Mammary epithelial cell (primary cell): ENCODE data around the gene PDGFB.

ENCODE experiments used
- EZH2 ChIP-seq: IDR thresholded peaks from 2 replicates; pipeline ENCODE4 v1.6.1; 2012; ENCODE audit warnings: low read length, inconsistent platforms, borderline replicate concordance
- TF ChIP-seq, protein P1 (sequence below), 2 donors: IDR thresholded peaks in 1 of 2; conservative IDR thresholded peaks in 1 of 2; 2 replicates each; pipeline ENCODE4 v1.5.1; 2011 to 2012; ENCODE audit warnings: inconsistent platforms in 2 of 2, low read length in 2 of 2, mild to moderate bottlenecking in 2 of 2, control low read depth in 1 of 2, low read depth in 1 of 2; ENCODE audit not compliant: insufficient read depth in 1 of 2; ENCODE audit errors: extremely low read depth in 1 of 2

DNA sequence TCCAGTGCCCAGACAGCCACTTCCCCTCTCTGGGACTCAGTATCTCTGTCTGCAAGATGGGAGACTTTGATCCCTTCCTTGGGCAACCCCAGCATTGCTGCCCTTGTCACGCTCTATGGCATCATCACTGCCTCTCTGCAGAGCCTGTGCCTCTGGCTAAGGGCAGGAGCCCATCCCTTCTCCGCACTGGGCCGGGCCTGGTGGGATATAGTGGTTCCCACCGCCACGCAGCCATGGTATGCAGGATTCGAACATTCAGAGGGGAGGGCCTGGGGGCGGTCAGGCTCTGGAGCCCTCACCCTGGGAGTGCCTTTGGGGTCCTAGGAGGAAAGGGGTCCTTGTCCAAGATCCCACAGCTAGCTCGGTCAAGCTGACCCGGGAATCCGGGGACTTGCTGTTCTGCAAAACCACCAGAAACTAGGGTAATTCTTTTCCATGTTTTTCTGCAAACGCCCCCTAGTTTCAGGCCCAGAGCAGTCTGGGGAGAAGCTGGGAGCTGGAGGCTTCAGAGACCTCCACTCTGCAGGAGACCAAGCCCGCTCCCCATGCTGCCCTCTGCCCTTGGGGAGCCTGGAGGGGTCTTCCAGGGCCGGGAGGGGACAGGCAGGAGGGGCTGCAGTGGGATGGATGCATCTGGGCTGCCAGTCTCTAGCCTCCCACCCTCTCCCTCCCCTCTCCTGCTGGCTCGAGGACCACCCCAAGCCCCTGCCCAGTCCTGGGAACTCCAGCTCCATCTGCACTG lies 67.9 kb downstream of the PDGFB start:
- no peak for TF ChIP-seq EZH2
- TF ChIP-seq, protein P1, sequence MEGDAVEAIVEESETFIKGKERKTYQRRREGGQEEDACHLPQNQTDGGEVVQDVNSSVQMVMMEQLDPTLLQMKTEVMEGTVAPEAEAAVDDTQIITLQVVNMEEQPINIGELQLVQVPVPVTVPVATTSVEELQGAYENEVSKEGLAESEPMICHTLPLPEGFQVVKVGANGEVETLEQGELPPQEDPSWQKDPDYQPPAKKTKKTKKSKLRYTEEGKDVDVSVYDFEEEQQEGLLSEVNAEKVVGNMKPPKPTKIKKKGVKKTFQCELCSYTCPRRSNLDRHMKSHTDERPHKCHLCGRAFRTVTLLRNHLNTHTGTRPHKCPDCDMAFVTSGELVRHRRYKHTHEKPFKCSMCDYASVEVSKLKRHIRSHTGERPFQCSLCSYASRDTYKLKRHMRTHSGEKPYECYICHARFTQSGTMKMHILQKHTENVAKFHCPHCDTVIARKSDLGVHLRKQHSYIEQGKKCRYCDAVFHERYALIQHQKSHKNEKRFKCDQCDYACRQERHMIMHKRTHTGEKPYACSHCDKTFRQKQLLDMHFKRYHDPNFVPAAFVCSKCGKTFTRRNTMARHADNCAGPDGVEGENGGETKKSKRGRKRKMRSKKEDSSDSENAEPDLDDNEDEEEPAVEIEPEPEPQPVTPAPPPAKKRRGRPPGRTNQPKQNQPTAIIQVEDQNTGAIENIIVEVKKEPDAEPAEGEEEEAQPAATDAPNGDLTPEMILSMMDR (conservative IDR thresholded peaks at IDR 0.05 in 1 of 2, IDR thresholded peaks at IDR 0.05 in 1 of 2; ENCODE audit: extremely low read depth in 1 of 2, insufficient read depth in 1 of 2, low read depth in 1 of 2, low read length in 2 of 2): no peak
